BJ (cell line): ENCODE data around the gene CLEC4D. TPM values are rescaled to one million over a fixed set of nuclear protein-coding genes. Genes with fewer than 3 reads are reported as not detected.

ENCODE experiments used
- CTCF ChIA-PET: fragments of 350-600 bp; formaldehyde crosslinking; extraction: SDS; loops from one replicate; lab custom pipeline; 2021; ENCODE audit warnings: antibody characterized with exemption, inconsistent platforms; lab: Yijun Ruan, JAX
- POLR2A ChIA-PET: fragments of 300-600 bp; sonication (Branson Sonifier 250); formaldehyde crosslinking; extraction: SDS; loops from one replicate; lab custom pipeline; 2021; ENCODE audit warnings: antibody characterized with exemption; lab: Charles Lee
- DNase-seq: peaks from one replicate; pipeline ENCODE4 v3.0.0-alpha.2; 2011; ENCODE audit warnings: low read depth
- H3K27me3 ChIP-seq: 2 replicates; pipeline ENCODE4 v1.6.0; 2011; ENCODE audit warnings: low read length; ENCODE audit not compliant: control insufficient read depth, insufficient read depth
- H3K36me3 ChIP-seq: 2 replicates; pipeline ENCODE4 v1.5.1; 2011; ENCODE audit warnings: low read length; ENCODE audit not compliant: control insufficient read depth, insufficient read depth
- H3K4me3 ChIP-seq: 2 replicates; pipeline ENCODE4 v1.5.1; 2011; ENCODE audit warnings: low read depth, mild to moderate bottlenecking, control low read depth, low read length
- polyA plus RNA-seq: library from polyadenylated mRNA; depleted of rRNA; stranded (reverse); fragments of >200 nt; gene quantifications from 2 replicates; pipeline ENCODE4 v1.2.3, GENCODE V29; 2011
- TF ChIP-seq, protein P1 (sequence below): IDR thresholded peaks from 2 replicates; pipeline ENCODE4 v1.5.1; 2011; ENCODE audit warnings: low read depth, mild to moderate bottlenecking, control low read depth, inconsistent platforms, low read length, moderate library complexity; ENCODE audit not compliant: insufficient read depth

CLEC4D gene
- polyA plus RNA-seq, 1 experiment, result not detected

DNA sequence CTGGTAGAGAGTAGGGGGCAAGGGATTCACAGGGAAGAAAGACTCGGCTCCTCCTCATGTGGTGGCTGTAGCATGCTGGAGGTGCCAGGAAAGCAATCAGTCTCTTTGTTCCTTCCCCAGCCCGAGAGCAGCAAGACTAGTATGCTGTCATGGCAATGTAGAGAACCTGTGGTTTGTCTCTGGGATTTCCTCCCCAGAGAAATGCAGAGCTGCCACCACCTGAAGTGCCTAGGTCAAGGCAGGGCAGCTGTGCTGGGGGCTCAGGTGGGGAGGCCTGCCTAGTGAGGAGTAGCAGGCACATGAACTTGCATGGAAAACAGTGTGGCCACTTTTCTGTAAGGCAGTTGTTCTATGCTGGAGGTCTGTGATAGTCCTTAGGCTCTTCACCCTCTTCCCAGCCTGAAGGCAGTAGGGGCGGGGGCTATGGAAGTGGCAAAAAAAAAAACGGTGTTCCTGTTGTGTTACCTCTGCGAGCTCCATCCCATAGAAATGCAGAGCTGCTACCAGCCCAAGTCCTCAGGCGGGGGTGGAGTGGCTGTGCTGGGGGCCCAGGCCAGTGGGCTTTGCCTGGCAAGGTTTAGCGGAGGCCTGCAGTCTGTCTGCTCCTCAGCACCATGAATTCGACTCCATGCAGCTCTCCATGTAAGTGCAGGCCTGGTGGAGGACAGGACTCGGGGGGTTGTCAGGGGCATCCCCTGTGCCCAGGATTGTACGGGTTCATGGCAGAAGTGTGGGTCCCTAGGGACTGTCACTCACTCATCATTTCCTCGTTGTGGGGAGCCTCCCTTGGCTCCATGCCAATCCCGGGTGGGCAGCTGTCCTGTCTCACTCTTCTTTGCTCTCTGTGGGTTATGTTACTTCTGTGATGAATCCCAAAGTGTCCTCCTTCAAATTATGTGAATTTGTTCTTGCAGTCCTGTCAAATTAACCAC is 4.1 kb upstream of the CLEC4D start:
- TF ChIP-seq, protein P1, sequence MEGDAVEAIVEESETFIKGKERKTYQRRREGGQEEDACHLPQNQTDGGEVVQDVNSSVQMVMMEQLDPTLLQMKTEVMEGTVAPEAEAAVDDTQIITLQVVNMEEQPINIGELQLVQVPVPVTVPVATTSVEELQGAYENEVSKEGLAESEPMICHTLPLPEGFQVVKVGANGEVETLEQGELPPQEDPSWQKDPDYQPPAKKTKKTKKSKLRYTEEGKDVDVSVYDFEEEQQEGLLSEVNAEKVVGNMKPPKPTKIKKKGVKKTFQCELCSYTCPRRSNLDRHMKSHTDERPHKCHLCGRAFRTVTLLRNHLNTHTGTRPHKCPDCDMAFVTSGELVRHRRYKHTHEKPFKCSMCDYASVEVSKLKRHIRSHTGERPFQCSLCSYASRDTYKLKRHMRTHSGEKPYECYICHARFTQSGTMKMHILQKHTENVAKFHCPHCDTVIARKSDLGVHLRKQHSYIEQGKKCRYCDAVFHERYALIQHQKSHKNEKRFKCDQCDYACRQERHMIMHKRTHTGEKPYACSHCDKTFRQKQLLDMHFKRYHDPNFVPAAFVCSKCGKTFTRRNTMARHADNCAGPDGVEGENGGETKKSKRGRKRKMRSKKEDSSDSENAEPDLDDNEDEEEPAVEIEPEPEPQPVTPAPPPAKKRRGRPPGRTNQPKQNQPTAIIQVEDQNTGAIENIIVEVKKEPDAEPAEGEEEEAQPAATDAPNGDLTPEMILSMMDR, result no peak
- CTCF ChIA-PET, result interaction anchor here (1.9 kb wide), 1 partner anchor 35 kb away, joined by 5 read pairs; no protein-coding TSS in a partner anchor
- H3K27me3 ChIP-seq, result no peaks in the 10 kb centered on the region
- H3K4me3 ChIP-seq, result no peak overlapping the region
- POLR2A ChIA-PET, result no interaction called here
- no peaks in the 10 kb centered on the region for H3K36me3 ChIP-seq
- no peak for DNase-seq

DNA sequence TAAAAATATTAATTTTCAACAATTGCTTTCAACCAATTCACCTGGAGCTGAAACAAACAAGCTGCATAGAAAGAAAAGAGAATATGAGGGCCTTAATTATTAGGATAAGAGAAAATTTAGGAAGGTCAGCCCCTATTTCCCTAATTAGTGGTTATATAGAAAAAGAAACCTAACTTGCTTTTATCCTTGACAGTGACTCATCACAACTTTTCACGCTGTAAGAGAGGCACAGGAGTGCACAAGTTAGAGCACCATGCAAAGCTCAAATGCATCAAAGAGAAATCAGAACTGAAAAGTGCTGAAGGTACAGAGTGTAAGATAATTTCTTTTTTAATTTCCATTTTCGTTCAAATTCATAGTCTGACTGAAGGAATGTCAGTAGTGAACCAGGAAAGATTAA is 4.7 kb downstream of the CLEC4D start:
- TF ChIP-seq, protein P1, result no peak
- Histone ChIP-seq H3K27me3 (no peaks in the 10 kb centered on the region), H3K4me3 (no peak overlapping the region), H3K36me3 (no peaks in the 10 kb centered on the region)
- CTCF ChIA-PET, result no interaction called here
- POLR2A ChIA-PET, result no interaction called here
- no peak for DNase-seq

DNA sequence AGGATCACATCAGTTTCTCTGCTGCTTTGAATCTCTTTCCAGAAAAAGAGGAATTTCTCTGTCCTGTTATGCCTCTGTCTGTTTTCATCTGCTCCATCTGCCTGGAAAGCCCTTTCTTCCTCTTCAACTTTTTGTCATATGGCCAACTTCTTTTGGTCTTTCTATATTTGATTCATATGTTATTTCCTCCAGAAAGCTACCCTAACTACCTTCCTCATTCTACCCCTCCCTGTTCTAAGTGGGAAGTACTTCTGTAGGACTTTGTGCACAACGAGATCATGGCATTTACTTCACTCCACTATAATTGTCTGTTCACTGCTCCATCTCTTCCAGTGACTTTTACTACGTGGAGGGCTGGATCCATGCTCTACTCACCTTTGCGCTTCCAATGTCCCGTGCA is 5.9 kb downstream of the CLEC4D start:
- H3K36me3 ChIP-seq, result no peaks in the 10 kb centered on the region
- H3K27me3 ChIP-seq, result no peaks in the 10 kb centered on the region
- CTCF ChIA-PET, result no interaction called here
- no peak overlapping the region for H3K4me3 ChIP-seq
- DNase-seq, result no peak
- TF ChIP-seq, protein P1, result no peak
- POLR2A ChIA-PET, result no interaction called here

DNA sequence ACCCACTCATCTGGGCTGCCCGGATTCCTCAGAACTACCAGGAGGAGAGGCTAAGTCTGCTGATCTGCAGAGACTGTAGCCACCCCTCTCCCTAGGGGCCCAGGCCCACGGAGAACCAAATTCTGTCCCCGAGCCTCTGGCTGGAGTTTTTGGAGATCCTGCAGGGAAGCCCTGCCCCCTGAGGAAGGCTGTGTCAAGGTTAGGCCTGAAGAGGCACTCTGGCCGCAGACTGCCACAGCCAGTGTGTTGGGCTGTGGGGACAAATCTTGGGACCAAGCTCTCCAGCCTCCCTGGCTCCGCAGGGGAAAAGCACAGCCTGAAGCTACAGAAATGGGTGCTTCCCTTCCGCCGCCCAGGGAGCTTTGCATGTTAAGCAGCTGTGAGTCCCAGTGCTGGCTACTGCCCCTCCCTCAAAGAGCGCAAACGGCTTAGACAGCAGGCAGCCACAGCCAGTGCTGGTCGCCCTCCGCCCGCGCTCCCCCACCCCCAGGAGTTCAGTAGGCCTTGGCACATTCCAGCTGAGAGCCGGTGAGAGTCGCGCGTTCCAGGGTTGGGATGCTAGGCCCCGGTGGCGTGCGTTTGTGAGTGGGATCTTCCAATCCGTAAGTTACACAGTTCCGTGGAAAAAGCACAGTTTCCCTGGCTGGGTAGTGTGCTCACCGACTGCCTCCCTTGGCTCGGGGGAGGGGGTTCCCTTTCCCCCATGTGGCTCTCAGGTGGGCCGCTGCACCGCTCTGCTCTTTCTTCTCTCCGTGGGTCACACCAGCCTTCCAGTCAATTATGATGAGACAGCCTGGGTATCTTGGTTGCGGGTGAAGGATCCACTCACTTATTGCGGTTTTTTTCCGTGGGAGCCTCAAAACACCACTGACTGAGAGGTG is 14.2 kb downstream of the CLEC4D start:
- Histone ChIP-seq H3K36me3 (no peaks in the 10 kb centered on the region), H3K27me3 (no peaks in the 10 kb centered on the region), H3K4me3 (no peak overlapping the region)
- TF ChIP-seq, protein P1, result no peak
- ChIA-PET CTCF (no interaction called here), POLR2A (no interaction called here)
- DNase-seq, result no peak

DNA sequence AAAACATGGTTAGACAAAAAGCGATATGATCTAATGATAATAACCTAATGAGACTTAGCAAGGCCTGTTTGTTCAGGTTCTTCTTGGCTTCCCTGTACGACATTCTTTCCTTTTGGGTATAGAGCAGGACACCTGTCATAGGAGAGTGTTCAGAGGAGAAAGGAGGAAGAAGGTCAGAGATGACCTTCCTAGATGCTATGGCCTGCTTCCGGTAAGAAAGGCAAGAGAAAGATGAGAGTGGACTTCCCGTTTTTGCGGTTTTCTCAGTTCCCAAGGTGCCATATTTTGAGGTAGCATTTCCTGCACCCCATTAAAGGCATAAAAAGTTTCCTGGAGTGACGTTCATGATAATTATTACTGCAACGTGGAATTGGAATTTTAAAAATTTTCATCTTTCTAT is 18.7 kb downstream of the CLEC4D start:
- H3K27me3 ChIP-seq, result no peaks in the 10 kb centered on the region
- CTCF ChIA-PET, result no interaction called here
- H3K4me3 ChIP-seq, result no peak overlapping the region
- POLR2A ChIA-PET, result no interaction called here
- no peak for DNase-seq
- TF ChIP-seq, protein P1, result no peak
- H3K36me3 ChIP-seq, result no peaks in the 10 kb centered on the region
